HG03103 (cell line): Measurements from ENCODE around the gene MGAT4D.
"Not testable (repeated sequence)": the region's sequence is repeated elsewhere in the genome, so short reads cannot be mapped to it uniquely, and the experiment has no call there.

Experiments used
- ATAC-seq: cut with Tn5 transposase; IDR thresholded peaks from one replicate; pipeline ENCODE4 v1.9.1; 2021; ENCODE audit warnings: low read depth; ENCODE audit not compliant: unreplicated experiment

The MGAT4D gene

DNA sequence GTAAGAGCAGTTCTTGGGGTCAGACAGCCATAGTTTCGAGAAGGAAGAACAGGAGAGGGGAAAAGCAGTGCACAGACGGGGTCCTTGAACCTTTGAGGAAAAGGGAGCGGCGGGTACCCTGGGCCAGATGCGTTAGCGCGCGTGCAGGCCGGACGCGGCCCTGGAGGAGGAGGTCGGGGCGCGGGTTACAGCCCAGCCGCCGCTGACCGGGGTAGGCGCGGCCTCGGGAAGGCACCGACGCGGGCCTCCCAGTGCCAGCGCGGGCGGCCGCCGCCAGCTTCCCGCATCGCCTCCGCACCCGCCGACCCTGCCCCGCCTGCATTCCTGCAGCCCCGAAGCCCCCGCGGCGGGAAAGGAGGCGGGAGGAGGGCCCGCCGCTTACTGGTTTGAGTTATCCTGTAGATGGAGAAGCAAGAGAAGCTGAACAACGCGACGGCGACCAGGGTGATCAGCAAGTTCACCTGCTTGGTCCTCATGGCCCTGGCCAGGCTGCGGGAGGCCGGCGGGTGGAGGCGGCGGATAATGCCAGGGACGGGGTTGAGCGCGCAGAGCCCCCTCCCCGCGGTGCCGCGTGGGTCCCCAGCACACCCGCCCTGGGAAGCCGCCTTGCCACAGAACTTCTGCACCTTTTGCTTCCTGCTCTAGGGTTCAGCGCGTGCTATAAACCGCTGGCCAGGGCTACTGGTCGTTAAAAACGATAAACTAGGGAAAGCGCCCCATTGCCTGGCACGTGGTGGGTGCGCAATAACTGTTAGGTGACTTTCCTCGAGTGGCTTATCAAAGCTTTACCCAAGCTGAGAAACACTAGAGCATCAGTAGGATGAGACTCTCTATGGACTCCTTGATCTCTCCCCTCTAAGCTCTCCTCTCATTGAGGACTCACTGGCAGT, at the start of gene MGAT4D:
Gene MGAT4D, minus strand, starts transcription at position 547 of the 890 bp plus-strand sequence. Its CDS starts 71 bp downstream, at position 476.
- no peak for ATAC-seq

GRCh38 chr4:140533951-140534480, 35.9 kb upstream of the MGAT4D start:
- ATAC-seq, result no peak

DNA sequence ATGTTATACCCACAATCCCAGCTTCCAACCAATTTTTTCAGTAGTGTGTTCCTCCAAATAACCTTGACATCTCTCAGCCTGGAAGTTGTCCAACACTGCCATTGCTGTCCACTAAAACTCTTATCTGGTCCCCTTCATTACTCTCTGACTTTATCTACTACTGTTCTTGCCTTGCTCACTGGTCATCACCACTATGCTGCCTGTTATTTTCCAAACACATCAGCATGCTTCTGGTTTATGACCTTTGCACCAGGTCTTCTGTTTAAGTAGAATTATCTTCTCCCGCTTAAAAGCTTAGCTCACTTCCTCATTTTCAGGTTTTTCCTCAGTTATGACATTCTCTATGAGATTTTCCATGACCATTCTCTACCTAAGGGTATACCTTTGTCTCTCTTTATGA, 31.3 kb upstream of the MGAT4D start:
- no peak for ATAC-seq

DNA sequence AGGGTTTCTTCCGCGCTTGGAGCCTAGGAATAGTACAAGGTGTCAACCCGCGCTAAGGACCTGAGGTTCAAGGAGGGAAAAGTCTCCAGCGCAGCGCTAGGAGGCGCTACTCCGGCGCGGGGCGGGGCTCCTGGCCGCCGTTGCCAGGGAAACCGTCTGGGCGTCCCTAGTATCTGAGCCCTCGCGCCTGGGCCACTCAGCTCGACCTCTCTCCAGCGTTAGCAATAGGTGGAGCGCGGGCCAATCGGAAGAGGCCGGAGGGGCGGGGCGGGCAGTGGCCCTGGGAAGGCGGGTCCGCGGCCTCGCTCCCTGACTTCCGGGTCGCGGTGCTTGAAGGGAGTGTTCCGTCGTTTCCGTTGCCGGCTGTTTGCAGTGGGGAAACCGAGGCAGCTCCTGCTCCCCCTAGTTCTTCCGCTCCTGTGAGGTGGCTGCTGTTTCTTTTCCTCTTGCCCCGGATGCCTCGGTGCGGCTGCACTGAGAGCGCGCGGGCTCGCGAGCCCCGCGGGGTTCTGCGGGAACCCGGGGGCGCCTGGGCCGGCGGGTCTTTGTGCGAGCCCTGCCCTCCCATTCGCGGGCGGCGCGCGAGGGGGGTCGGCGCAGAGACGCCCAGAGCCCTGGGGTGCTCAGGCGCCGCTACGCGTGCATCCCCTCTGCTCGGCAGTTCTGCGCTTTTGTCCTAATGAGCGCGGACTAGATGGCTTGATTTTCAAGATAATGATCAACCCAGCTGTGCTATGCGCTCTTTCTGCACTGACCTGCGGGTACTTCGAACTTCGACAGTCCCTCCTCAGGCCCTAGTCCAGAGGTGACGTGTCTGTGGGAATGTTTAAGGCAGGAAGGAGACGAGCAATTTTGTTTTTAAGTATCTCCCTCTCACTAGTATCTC, 26.0 kb upstream of the MGAT4D start, which contains the start of gene ELMOD2:
Gene ELMOD2, plus strand, starts transcription at position 312 of the 886 bp plus-strand sequence. CDS start 1,261 bp downstream, outside the sequence.
- ATAC-seq, result peak; percentile 100

- ATAC-seq, result peak; percentile 11
Measured at GRCh38 chr4:140523370-140523856, 25.3 kb upstream of the MGAT4D start.

- ATAC-seq, result no peak
Measured at GRCh38 chr4:140515423-140515822, 17.3 kb upstream of the MGAT4D start.

DNA sequence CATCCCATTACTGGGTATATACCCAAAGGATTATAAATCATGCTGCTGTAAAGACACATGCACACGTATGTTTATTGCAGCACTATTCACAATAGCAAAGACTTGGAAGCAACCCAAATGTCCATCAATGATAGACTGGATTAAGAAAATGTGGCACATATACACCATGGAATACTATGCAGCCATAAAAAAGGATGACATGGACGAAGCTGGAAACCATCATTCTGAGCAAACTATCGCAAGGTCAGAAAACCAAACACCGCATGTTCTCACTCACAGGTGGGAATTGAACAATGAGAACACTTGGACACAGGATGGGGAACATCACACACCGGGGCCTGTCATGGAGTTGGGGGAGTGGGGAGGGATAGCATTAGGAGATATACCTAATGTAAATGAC, 15.7 kb upstream of the MGAT4D start:
- ATAC-seq, result not testable (repeated sequence)

DNA sequence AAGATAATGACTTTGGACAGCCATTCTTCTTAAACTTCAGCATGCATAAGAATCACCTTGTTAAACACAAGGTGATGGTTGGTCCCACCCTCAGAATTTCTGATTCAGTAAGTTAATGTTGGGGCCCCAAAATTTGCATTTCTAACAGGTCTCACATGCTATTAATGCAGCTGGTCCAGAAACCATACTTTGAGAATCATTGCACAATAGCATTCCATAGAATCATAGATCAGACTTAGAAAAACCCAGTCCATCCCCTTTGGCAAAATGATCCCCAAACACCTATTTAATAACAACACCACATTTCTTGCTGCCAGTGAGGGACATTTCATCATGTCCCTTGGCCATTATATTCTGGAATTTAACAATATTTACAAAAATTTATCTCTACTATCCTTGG, 6.2 kb upstream of the MGAT4D start:
- ATAC-seq, result no peak

DNA sequence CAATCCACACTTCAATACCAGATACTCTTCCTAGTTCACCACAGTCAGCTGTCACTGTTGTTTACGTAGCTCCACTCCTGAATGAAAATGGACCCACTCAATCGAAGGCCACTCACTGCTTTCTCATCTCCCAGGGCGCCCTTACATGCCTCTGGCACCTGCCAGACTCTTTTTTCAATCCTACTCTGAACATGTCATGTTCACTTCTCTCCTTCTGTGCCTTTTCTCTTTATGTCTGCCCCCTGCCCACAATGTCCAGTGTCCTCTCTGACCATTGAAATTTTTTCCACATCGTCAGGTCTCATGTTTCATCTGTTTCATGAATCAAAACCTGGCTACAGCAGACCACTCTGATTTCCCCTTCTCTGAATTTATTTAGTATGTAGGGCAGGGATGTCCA, 1.3 kb upstream of the MGAT4D start:
- ATAC-seq, result no peak

GRCh38 chr4:140497405-140497746, 717 bp downstream of the MGAT4D start:
- ATAC-seq, result no peak

DNA sequence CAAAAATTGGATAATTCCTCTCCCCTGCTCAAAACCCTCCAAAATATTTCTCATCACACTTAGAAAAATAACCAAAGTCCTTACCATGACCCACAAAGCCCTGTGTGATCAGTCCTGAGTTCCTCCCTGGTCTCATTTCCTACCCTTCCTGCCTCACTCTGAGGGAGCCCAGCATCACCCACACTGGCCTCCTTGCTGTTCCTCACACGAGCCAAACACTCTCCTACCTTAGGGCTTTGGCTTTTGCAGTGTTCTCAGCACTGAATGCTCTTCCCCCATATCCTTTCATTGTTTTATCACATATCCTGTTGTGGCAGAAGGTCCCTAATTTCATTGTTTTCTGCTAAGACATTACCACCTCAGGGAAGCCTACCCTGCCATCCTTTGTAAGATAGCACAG, 12.2 kb downstream of the MGAT4D start:
- no peak for ATAC-seq

- no peak for ATAC-seq
Measured at GRCh38 chr4:140483445-140483844, 14.6 kb downstream of the MGAT4D start.

DNA sequence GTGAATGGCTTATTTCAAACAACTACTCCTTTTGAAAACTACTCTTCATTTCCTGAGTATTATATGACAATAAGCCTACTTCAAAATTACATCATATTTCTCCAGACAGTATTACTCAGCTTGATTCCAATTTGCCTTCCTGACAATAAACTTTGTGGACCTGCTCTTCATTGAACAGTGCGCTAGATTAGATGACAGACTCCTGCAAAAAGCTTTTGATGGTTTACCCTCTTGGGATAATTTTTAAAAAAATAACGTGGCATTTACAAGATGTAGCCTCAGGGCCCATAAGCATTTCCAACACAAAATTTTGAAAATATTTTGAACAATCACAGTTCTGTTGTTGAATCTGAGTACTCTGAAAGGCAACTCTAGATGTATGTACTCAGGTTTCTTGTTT, 25.9 kb downstream of the MGAT4D start:
- no peak for ATAC-seq

DNA sequence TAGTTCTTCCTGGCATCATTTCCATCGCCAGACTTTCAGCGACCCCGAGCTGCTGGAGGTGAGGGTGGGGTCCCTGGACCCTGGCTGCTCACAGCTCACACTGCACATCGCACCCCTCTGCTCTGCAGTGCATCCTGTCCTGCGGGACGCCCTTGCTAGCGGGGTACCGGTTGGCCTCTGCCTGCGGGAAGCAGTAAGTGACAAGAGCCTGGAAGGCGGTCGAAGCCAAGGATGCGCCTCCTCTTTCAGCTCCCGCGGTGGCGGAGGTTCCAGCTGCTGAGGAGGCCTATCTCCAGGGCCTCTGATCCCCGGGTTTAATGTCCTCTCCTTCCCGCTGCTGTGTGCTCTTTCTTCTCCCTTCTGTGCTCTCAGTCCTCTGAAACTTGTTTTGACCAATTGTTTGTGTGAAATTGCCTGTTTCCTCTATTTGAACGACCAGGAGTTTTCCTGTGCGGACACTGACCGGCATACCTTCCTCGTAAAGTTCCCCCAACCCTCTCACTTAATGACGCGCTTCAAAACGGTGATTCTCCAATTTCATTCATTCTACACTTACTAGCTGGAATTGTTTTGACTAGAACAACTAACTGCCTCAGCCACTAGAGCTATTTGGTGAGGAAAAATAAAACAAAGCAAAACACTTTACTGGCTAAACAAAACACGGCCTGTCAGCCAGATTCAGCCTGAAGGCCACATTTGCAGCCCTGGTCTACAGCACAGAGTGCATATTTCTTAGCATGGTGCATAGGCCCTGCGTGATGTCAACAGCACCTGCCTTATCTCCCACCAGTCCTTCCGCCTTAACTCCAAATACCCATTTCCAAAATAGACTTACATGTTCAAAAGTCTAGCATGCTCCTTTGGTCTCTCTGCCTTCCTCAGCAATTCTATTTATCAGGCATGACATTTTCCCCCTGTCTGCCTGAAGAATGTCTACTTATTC, 28.0 kb downstream of the MGAT4D start:
- ATAC-seq, result no peak

GRCh38 chr4:140466146-140466545, 31.9 kb downstream of the MGAT4D start:
- ATAC-seq, result no peak

- ATAC-seq, result no peak
Measured at GRCh38 chr4:140463614-140464013, 34.5 kb downstream of the MGAT4D start.

- no peak for ATAC-seq
Measured at GRCh38 chr4:140463182-140463581, 34.9 kb downstream of the MGAT4D start.

DNA sequence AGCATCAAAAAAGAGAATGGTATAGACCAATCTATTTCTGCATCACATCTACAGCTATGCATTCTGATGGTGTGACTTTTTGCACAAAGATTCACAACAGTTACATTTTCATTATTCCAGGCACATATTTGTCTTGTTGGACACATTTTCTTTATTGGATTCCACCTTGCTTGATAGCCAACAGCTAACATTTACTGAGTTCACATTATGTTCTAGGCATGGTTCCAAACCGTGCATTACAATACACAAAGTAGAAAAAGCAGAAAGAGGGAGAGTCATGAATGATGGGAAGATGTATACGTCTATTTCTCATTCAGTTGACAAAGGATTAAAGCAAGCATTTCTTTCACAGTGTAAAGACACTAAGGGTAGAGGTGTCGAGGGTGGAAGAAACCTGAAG, 47.7 kb downstream of the MGAT4D start:
- no peak for ATAC-seq

DNA sequence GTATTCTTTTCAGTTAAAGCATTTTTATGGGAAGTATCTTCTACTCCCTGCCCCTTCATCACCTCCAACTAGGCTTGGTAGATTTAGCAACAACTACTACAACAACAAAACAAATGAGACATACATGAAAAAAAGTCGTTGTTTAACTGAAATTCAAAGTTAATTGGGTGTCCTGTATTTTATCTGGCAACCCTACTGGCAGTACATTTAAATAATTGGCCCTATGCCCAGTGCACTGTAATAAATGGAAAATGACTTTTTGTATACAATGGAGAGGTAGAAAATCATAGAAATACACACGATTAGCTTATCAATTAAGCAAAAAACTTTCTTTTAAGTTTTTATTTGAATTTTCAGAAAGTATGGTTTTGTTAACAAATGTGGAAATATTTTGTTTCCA, 49.3 kb downstream of the MGAT4D start:
- ATAC-seq, result no peak

DNA sequence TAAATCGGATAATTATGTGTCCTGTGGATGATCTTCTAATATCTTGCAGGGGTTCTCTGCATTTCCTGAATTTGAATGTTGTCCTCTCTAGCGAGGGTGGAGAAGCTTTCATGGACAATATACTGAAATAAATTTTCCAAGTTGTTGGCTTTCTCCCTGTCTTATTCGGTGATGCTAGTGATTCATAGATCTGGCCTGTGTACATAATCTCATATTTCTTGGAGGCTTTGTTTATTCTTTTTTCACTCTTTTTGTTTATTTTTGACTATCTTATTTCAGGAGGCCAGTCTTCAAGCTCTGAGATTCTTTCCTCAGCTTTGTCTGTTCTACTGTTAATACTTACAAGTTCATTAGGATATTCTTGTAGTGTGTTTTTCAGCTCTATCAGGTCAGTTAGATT, 49.9 kb downstream of the MGAT4D start:
- no peak for ATAC-seq
